ENCODE data around the gene IRAK1.

GRCh38 chrX:153993978-153994377, 25.7 kb downstream of the IRAK1 start:
- no peak for TF ChIP-seq EZH2 (IDR thresholded peaks at IDR 0.05; ENCODE audit: borderline replicate concordance, low read depth, low read length, severe bottlenecking)
- TF ChIP-seq CTCF (IDR thresholded peaks at IDR 0.05; ENCODE audit: extremely low read depth in 1 of 2, insufficient read depth in 1 of 2, low read depth in 1 of 2, low read length in 2 of 2), result no peak
- TF ChIP-seq JUN (IDR thresholded peaks at IDR 0.05; ENCODE audit: borderline replicate concordance, insufficient read depth, insufficient read length, low read depth), result no peak
- TF ChIP-seq POLR2A (IDR thresholded peaks at IDR 0.05; ENCODE audit: low read depth, low read length), result no peak
- no peak for TF ChIP-seq POLR2AphosphoS5 (IDR thresholded peaks at IDR 0.05; ENCODE audit: insufficient read depth, low read depth, low read length)
- no peak for TF ChIP-seq MYC (IDR thresholded peaks at IDR 0.05; ENCODE audit: low read depth, low read length)
- TF ChIP-seq, protein P1, sequence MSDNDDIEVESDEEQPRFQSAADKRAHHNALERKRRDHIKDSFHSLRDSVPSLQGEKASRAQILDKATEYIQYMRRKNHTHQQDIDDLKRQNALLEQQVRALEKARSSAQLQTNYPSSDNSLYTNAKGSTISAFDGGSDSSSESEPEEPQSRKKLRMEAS (IDR thresholded peaks at IDR 0.05; ENCODE audit: insufficient read depth, insufficient read length), result no peak
- no peak for TF ChIP-seq GATA2 (IDR thresholded peaks at IDR 0.05; ENCODE audit: insufficient read depth, insufficient read length, low read depth, low read length)
- no peak for TF ChIP-seq FOS (IDR thresholded peaks at IDR 0.05; ENCODE audit: borderline replicate concordance, insufficient read depth, low read length)

All from endothelial cell of umbilical vein (primary cell).